Measurements from ENCODE around the gene IZUMO2.

Gene IZUMO2

GRCh38 chr19:50184196-50184595 is 21.1 kb upstream of the IZUMO2 start:
- TF ChIP-seq NFIC (IDR thresholded peaks at IDR 0.05), result no peak
- no peak for TF ChIP-seq CEBPB (IDR thresholded peaks at IDR 0.05)
- no peak for TF ChIP-seq CREB1 (IDR thresholded peaks at IDR 0.05; ENCODE audit: low read depth)
- no peak for TF ChIP-seq RAD21 (IDR thresholded peaks at IDR 0.05; ENCODE audit: low read depth)
- no peak for TF ChIP-seq TCF12 (IDR thresholded peaks at IDR 0.05; ENCODE audit: low read depth)
- no peak for TF ChIP-seq TEAD4 (IDR thresholded peaks at IDR 0.05)
- no peak for TF ChIP-seq USF1 (IDR thresholded peaks at IDR 0.05)
- no peak for TF ChIP-seq FOXM1 (IDR thresholded peaks at IDR 0.05; ENCODE audit: borderline replicate concordance, low read depth)
- no peak for TF ChIP-seq YY1 (IDR thresholded peaks at IDR 0.05; ENCODE audit: low read depth)
- no peak for TF ChIP-seq EP300 (IDR thresholded peaks at IDR 0.05; ENCODE audit: borderline replicate concordance)
- TF ChIP-seq, protein P1, sequence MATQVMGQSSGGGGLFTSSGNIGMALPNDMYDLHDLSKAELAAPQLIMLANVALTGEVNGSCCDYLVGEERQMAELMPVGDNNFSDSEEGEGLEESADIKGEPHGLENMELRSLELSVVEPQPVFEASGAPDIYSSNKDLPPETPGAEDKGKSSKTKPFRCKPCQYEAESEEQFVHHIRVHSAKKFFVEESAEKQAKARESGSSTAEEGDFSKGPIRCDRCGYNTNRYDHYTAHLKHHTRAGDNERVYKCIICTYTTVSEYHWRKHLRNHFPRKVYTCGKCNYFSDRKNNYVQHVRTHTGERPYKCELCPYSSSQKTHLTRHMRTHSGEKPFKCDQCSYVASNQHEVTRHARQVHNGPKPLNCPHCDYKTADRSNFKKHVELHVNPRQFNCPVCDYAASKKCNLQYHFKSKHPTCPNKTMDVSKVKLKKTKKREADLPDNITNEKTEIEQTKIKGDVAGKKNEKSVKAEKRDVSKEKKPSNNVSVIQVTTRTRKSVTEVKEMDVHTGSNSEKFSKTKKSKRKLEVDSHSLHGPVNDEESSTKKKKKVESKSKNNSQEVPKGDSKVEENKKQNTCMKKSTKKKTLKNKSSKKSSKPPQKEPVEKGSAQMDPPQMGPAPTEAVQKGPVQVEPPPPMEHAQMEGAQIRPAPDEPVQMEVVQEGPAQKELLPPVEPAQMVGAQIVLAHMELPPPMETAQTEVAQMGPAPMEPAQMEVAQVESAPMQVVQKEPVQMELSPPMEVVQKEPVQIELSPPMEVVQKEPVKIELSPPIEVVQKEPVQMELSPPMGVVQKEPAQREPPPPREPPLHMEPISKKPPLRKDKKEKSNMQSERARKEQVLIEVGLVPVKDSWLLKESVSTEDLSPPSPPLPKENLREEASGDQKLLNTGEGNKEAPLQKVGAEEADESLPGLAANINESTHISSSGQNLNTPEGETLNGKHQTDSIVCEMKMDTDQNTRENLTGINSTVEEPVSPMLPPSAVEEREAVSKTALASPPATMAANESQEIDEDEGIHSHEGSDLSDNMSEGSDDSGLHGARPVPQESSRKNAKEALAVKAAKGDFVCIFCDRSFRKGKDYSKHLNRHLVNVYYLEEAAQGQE (IDR thresholded peaks at IDR 0.05; ENCODE audit: low read depth), result no peak
- no peak for TF ChIP-seq EGR1 (IDR thresholded peaks at IDR 0.05)
- no peak for TF ChIP-seq MAX (IDR thresholded peaks at IDR 0.05)
- TF ChIP-seq ZBTB7A (IDR thresholded peaks at IDR 0.05; ENCODE audit: low read depth), result no peak

GRCh38 chr19:50181121-50181520 is 18.0 kb upstream of the IZUMO2 start:
- TF ChIP-seq CEBPB (IDR thresholded peaks at IDR 0.05), result peak; percentile 73
- TF ChIP-seq TEAD4 (IDR thresholded peaks at IDR 0.05), result no peak
- no peak for TF ChIP-seq TAF1 (IDR thresholded peaks at IDR 0.05; ENCODE audit: low read depth)
- TF ChIP-seq NFIC (IDR thresholded peaks at IDR 0.05), result no peak
- TF ChIP-seq USF1 (IDR thresholded peaks at IDR 0.05), result no peak

GRCh38 chr19:50178859-50179537 is 15.9 kb upstream of the IZUMO2 start:
- TF ChIP-seq CREB1 (IDR thresholded peaks at IDR 0.05; ENCODE audit: low read depth) (peak; percentile 46; the same call in 1 of the 2 replicates), FOXM1 (IDR thresholded peaks at IDR 0.05; ENCODE audit: borderline replicate concordance, low read depth) (peak; percentile 42; the same call in 1 of the 2 replicates), MAX (IDR thresholded peaks at IDR 0.05) (no peak), YY1 (IDR thresholded peaks at IDR 0.05; ENCODE audit: low read depth) (no peak), NFIC (IDR thresholded peaks at IDR 0.05) (no peak), ZBTB7A (IDR thresholded peaks at IDR 0.05; ENCODE audit: low read depth) (peak; percentile 68; the same call in 1 of the 2 replicates), EP300 (IDR thresholded peaks at IDR 0.05; ENCODE audit: borderline replicate concordance) (peak; percentile 29; the same call in 1 of the 2 replicates), CEBPB (IDR thresholded peaks at IDR 0.05) (0 out of 2 replicates have a peak, but pooled peaks have one; percentile 16)
- TF ChIP-seq, protein P1 (IDR thresholded peaks at IDR 0.05; ENCODE audit: low read depth), result no peak

- peak; percentile 49; the same call in 1 of the 2 replicates for TF ChIP-seq YY1 (IDR thresholded peaks at IDR 0.05; ENCODE audit: low read depth)
- TF ChIP-seq USF1 (IDR thresholded peaks at IDR 0.05), result no peak
These were observed 15.2 kb upstream of the IZUMO2 start for GRCh38 chr19:50178320-50178719.

DNA sequence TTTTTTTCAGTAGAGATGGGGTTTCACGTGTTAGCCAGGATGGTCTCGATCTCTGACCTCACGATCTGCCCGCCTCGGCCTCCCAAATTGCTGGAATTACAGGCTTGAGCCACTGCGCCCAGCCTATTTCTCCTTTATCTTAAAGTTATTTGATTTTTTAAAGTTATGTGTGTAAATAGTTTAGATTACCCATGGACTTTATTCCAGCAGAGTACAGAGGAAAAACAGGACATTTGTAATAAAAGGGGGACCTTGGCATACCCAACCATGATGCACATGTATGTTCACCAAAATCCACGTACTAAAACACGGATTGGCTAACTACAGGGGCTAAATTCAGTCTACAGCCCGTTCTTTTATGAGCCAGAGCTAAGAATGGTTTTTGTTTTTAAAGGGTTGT is 13.7 kb upstream of the IZUMO2 start:
- TF ChIP-seq, protein P1 (IDR thresholded peaks at IDR 0.05; ENCODE audit: low read depth), result no peak
- TF ChIP-seq EP300 (IDR thresholded peaks at IDR 0.05; ENCODE audit: borderline replicate concordance) (no peak), ZBTB7A (IDR thresholded peaks at IDR 0.05; ENCODE audit: low read depth) (no peak), FOXM1 (IDR thresholded peaks at IDR 0.05; ENCODE audit: borderline replicate concordance, low read depth) (no peak), CREB1 (IDR thresholded peaks at IDR 0.05; ENCODE audit: low read depth) (no peak)

Data from Ishikawa (cell line).